Central memory CD8-positive, alpha-beta T cell (primary cell): ENCODE results near the gene AKAP7.

Experiments used
- ATAC-seq: fragments of 150-1000 bp; cut with Tn5 transposase; replicated peaks from 2 replicates; pipeline ENCODE4 v1.10.0; 2022; ENCODE audit warnings: mild to moderate bottlenecking, moderate FRiP score, moderate number of reproducible peaks; ENCODE audit not compliant: poor library complexity, severe bottlenecking; ENCODE audit errors: extremely low read depth
- DNase-seq, 2 donors: peaks; one replicate each; pipeline ENCODE4 v3.0.0; 2021; ENCODE audit warnings: low spot score in 2 of 2
- H3K27ac Mint-ChIP-seq: one replicate; pipeline ENCODE4 v1.8.0; 2022; ENCODE audit warnings: low read depth, mild to moderate bottlenecking, moderate library complexity, mixed read lengths
- H3K27me3 Mint-ChIP-seq: one replicate; pipeline ENCODE4 v1.8.0; 2022; ENCODE audit warnings: mixed read lengths
- H3K36me3 Mint-ChIP-seq: one replicate; pipeline ENCODE4 v1.8.0; 2022; ENCODE audit warnings: mild to moderate bottlenecking, moderate library complexity, mixed read lengths; ENCODE audit not compliant: insufficient read depth
- H3K4me1 Mint-ChIP-seq: one replicate; pipeline ENCODE4 v1.8.0; 2022; ENCODE audit warnings: mixed read lengths
- H3K4me3 Mint-ChIP-seq: one replicate; pipeline ENCODE4 v1.8.0; 2022; ENCODE audit warnings: mild to moderate bottlenecking, moderate library complexity, mixed read lengths
- H3K9me3 Mint-ChIP-seq: one replicate; pipeline ENCODE4 v1.8.0; 2022; ENCODE audit warnings: mixed read lengths

AKAP7 gene

DNA sequence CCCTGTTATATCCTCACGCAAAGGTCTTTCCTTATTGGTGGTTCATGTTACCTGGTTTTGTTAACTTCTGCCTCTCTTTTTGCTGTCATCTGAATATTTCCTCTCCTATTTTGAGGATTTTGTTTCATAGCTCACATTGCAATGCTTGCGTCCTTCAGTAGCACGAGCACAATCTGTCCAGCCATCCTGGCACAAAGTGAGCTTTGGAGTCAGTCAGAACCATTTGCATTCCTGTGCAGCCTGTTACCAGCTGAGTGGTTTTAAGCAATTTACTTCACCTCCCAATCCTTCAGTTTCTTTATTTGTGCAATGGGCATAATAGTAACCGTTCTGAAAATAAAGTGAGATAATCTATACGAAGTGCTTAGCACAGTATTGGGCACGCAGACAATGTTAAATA lies 42.7 kb downstream of the AKAP7 start:
- Mint-ChIP-seq H3K27me3 (no peaks in the 10 kb centered on the region), H3K4me1 (peaks cover 3% of the 10 kb centered on the region), H3K4me3 (no peak overlapping the region), H3K36me3 (peaks cover 3% of the 10 kb centered on the region), H3K27ac (no peak overlapping the region), H3K9me3 (no peaks in the 10 kb centered on the region)
- DNase-seq (no peak), ATAC-seq (no peak)

DNA sequence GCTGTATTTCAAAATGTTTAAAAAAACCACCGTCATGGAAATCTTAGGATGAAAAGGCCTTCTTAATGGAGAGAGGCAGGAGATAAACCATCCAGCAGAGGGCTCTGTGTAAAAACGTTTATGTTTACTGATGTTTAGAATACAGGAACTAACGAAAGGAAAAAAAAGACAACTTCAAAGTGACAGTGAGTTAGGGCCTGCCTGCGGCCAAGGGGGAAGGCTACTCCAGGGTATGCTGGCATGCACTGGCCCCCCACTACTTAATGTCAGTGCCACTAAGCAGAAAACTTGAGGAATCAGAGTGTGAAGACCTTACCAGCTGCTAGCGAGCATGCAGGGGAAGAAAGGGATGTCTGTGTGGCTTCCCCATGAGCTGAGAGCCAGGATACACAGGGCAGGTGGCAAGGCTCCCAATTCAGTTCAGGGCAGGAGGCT lies 47.7 kb downstream of the AKAP7 start:
- no peak for DNase-seq
- no peaks in the 10 kb centered on the region for H3K27me3 Mint-ChIP-seq
- peak overlapping the region; percentile 84 for H3K27ac Mint-ChIP-seq
- H3K4me1 Mint-ChIP-seq: peaks cover 12% of the 10 kb centered on the region
- no peaks in the 10 kb centered on the region for H3K9me3 Mint-ChIP-seq
- H3K4me3 Mint-ChIP-seq: peak overlapping the region; percentile 22
- ATAC-seq: no peak
- H3K36me3 Mint-ChIP-seq: peaks cover 7% of the 10 kb centered on the region

DNA sequence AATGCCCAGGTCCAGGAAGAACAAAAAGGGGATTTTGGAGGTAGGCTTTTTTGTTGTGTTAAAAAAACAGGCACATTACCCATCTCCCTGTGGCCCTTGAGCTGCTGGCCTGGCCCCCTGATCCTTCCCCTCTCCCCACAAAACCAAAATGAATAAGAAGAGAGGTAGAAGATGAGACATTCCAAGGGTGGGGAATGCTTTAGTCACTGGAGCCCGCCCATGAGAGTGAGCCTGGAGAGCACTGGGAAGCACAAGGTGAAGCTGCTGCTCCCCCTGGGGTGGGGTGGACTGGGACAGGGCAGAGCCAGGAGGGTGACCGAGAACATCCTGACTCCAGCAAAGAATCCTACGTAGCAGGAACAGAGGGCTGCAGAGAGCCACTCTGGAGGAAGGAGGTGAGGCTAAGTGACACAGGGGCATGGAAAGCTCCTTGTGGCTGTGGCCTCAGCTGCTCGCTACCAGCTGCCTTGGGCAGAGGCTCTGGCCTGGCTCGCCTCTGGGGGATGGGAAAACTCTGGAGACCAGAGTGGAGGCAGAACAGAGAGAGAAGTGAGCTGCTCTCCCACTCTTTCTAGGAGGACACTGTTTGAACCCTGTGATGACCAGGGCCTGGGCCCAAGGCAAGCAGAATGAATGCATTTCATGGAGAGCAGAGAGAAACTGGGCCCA lies 48.3 kb downstream of the AKAP7 start:
- no peak for ATAC-seq
- H3K36me3 Mint-ChIP-seq: peaks cover 7% of the 10 kb centered on the region
- H3K27me3 Mint-ChIP-seq: no peaks in the 10 kb centered on the region
- H3K4me1 Mint-ChIP-seq: peaks cover 12% of the 10 kb centered on the region
- peak overlapping the region; percentile 84 for H3K27ac Mint-ChIP-seq
- no peaks in the 10 kb centered on the region for H3K9me3 Mint-ChIP-seq
- DNase-seq: no peak
- peak overlapping the region; percentile 22 for H3K4me3 Mint-ChIP-seq

DNA sequence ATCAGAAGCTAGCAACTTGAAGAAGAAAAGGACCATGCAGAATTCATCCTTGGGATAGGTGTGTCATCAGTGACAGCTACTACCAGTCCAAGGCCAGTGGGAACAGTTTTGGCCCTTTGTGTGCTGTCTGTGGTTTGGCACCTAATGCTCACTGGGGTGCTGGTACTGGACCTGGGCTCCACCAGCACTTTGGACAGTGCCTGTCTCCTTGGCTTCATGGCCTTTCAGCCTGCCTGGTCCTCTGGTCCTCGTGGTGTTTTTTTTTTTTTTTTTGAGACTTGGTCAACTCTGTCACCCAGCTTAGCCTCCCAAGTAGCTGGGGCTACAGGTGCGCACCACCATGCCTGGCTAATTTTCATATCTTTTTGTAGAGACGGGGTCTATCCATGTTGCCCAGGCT lies 56.3 kb downstream of the AKAP7 start:
- Mint-ChIP-seq H3K4me1 (no peaks in the 10 kb centered on the region), H3K27ac (no peak overlapping the region)

DNA sequence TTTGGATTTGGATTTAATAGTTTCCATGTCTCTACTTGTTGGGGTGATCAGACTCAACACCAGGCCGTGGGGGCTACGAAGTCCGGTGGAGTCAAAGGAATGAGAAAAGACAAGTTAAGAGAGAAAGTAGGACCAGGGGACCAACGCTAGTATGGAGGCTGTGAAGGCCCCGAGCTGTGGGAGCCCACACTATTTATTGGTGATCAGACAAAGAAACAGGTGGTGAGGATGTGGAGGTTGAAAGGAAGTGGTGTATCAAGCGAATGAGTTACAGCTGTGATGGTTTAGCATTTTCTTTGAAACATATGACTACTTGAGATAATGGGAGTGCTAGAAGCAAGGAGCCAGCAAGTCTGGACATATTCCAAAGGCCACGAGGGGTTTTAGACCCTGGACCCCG lies 62.4 kb downstream of the AKAP7 start:
- DNase-seq: no peak
- Mint-ChIP-seq H3K4me3 (peak overlapping the region; percentile 26), H3K4me1 (peaks cover 40% of the 10 kb centered on the region), H3K27me3 (no peaks in the 10 kb centered on the region), H3K36me3 (peaks cover 8% of the 10 kb centered on the region), H3K9me3 (peaks cover 12% of the 10 kb centered on the region), H3K27ac (peak overlapping the region; percentile 76)
- no peak for ATAC-seq

More for the DNA sequence above, 56.3 kb downstream of the AKAP7 start:
- peaks cover 19% of the 10 kb centered on the region for H3K9me3 Mint-ChIP-seq
- no peaks in the 10 kb centered on the region for H3K27me3 Mint-ChIP-seq
- no peak for DNase-seq
- no peak overlapping the region for H3K4me3 Mint-ChIP-seq
- peaks cover 2% of the 10 kb centered on the region for H3K36me3 Mint-ChIP-seq
- no peak for ATAC-seq

DNA sequence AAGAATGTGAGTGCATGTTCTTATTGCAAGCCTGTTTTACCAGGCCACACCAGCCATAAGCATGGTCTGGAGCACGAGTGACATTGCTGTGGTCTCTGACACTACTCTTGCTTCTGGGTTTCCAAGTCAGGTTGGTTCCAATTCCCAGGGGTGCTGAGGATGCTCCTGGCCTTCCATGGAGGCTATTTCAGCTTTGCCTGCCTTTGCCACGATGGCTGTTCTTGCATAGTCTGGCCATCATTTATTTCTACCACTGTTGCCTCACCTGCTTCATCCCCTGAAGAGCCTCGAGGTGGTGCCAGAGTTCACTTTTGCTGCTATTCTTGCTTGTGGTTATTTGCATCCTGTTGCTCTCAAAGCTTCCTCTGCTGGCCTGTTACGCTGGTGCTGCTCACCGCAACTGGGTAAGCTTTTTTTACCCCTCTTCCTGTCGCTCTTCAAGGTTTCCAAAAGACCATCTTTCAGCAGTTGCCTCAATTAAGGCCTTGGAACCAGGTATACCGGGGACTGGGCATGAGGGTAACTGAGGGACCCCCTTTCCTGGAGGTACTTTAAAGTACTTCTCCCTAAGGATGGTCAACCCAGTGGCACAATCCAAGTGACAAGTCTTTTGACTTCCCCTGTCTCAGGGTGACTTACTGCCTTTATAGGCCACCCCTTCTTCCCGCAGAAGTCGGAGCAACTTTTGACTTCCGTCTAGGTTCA lies 64.5 kb downstream of the AKAP7 start:
- Mint-ChIP-seq H3K36me3 (peaks cover 8% of the 10 kb centered on the region), H3K4me1 (peaks cover 52% of the 10 kb centered on the region), H3K4me3 (peak overlapping the region; percentile 73), H3K27me3 (no peaks in the 10 kb centered on the region), H3K27ac (peak overlapping the region; percentile 87), H3K9me3 (no peaks in the 10 kb centered on the region)
- peak; percentile 46 to 74 for DNase-seq
- ATAC-seq: peak; percentile 97

DNA sequence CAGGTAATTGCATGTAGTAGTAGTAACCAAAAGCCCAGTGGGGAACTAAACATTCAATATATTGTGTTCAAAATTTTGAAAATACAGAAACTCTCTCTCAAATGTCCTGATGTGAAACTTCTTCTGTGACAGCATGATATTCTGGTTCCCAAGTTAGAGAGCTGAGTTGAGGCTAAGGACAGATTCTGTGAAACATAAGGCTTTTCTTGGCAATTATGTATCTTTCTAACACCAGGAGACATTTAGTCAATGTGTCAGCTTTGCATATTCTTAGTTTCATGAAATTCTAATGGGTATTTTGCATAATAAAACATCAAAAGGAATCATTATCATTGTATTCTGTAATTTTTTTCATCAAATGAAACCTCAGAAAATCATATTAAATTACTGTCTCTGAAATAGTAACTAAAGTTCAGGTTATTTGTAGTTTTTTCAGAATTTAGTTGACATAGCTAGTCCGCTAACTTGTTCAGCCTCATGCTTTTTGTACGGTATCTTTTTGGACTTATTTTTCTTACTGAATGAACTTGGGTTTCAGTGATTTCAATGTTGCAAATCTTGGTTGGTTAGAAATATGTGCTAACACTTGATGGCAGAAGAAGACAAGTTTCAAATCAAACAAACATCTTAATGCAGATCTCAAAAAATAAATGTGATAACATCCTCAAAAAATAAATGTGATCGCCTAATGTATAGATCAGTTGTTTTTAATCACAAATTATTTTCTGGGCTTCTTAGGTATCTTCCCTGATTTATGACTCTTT lies 70.4 kb downstream of the AKAP7 start:
- no peak for ATAC-seq
- DNase-seq: no peak
- H3K36me3 Mint-ChIP-seq: no peaks in the 10 kb centered on the region
- no peaks in the 10 kb centered on the region for H3K27me3 Mint-ChIP-seq
- H3K9me3 Mint-ChIP-seq: no peaks in the 10 kb centered on the region
- H3K27ac Mint-ChIP-seq: peak overlapping the region; percentile 2
- peaks cover 49% of the 10 kb centered on the region for H3K4me1 Mint-ChIP-seq
- no peak overlapping the region for H3K4me3 Mint-ChIP-seq

DNA sequence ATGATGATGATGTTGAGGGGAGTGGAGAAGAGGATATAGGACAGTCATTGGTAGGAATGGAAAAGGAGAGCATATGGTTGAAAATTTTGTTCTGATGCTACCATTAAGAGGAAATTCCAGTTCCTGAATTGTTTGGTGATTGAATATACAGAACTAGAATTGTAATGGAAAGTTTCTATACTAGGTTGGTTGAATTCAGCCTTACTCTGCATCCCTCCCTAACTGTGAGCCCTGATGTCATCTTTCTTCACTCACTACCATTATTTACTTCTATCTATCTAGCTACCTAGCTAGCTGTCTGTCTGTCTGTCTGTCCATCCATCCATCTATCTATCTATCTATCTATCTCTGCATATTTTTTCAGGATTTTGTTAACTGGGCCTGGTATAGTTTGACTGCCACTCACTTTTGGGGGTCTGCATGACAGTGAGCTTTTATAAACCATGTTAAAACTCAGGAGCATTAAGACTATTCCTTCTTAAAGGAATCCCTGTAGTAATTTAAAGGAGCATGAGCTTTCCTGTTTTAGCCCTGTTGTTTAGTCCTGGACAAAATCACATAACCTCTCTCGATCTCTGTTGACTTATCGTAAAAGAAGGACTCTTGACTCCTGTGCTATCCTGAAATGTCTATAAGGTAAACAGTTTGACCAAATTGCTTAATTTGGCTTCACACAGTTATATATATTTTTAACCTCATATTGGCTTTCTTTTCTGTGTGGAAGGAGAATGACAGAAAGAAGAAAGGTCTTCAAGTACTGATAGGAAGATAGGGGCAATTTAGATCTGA lies 71.4 kb downstream of the AKAP7 start:
- no peaks in the 10 kb centered on the region for H3K9me3 Mint-ChIP-seq
- no peaks in the 10 kb centered on the region for H3K27me3 Mint-ChIP-seq
- ATAC-seq (no peak), DNase-seq (no peak)
- H3K36me3 Mint-ChIP-seq: no peaks in the 10 kb centered on the region
- peaks cover 47% of the 10 kb centered on the region for H3K4me1 Mint-ChIP-seq
- peak overlapping the region; percentile 2 for H3K27ac Mint-ChIP-seq
- H3K4me3 Mint-ChIP-seq: no peak overlapping the region

DNA sequence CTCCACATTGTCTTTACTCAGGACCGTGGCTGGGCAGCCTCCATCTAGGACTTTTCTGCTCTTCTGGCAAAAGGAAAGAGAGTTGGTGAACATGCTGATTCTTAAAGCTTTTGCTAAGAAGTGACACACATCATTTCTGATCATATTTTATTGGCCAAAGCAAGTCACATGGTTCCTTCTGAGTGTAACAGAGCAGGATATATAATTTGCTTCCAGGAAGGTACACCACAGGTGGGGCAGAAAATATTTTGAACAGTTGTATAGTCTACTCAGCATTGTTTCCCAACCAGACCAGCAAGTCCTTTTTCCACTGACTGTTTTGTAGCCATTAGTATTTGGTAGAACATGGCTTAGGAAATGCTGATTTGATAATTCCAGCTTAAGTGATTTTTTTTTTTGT lies 73.5 kb downstream of the AKAP7 start:
- no peaks in the 10 kb centered on the region for H3K36me3 Mint-ChIP-seq
- H3K4me1 Mint-ChIP-seq: peaks cover 54% of the 10 kb centered on the region
- no peak for DNase-seq

DNA sequence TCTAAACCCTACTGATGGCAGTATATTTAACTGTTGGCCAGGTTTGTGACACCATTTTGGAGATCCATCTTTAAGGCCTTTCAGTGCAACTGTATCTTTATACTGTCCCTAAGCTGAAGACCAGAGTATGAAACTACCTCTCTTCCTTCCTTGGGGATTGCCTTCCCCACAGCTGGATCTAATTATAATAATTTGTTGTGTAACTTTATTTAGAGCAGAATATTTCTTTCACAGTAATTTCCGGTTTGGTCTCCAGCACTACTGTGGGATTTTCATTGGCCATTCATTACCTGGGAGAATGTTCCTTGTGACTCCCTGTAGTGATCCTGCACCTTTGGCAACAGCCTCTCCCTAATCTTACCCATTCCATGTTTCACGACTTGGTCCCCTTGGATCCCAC lies 75.2 kb downstream of the AKAP7 start:
- no peak overlapping the region for H3K4me3 Mint-ChIP-seq
- no peak overlapping the region for H3K27ac Mint-ChIP-seq

More for the DNA sequence above, 73.5 kb downstream of the AKAP7 start:
- Mint-ChIP-seq H3K27me3 (no peaks in the 10 kb centered on the region), H3K9me3 (no peaks in the 10 kb centered on the region), H3K4me3 (no peak overlapping the region), H3K27ac (no peak overlapping the region)
- ATAC-seq: no peak

DNA sequence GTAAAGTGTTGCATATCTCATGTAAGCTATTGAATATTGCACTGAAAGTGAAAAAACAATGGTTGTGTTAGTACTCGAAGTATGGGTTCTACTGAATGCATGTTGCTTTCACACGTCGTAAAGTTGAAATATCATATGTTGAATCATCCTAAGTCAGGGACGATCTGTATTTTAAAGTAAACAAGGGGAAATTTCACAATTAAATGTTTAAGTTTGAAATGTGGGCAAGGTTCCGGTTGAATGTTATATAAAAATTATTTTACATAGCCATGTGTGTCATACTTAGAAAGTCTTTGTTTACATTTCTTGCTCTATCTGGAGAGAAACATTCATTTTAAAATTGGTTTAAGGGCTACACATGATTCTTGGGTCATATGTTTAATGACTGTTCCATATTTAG lies 76.8 kb downstream of the AKAP7 start:
- DNase-seq (no peak), ATAC-seq (no peak)
- Mint-ChIP-seq H3K27me3 (no peaks in the 10 kb centered on the region), H3K36me3 (no peaks in the 10 kb centered on the region), H3K27ac (no peak overlapping the region), H3K9me3 (no peaks in the 10 kb centered on the region), H3K4me1 (peaks cover 44% of the 10 kb centered on the region), H3K4me3 (no peak overlapping the region)

More for the DNA sequence above, 75.2 kb downstream of the AKAP7 start:
- Mint-ChIP-seq H3K9me3 (no peaks in the 10 kb centered on the region), H3K27me3 (no peaks in the 10 kb centered on the region), H3K36me3 (no peaks in the 10 kb centered on the region), H3K4me1 (peaks cover 58% of the 10 kb centered on the region)
- DNase-seq (no peak), ATAC-seq (no peak)

DNA sequence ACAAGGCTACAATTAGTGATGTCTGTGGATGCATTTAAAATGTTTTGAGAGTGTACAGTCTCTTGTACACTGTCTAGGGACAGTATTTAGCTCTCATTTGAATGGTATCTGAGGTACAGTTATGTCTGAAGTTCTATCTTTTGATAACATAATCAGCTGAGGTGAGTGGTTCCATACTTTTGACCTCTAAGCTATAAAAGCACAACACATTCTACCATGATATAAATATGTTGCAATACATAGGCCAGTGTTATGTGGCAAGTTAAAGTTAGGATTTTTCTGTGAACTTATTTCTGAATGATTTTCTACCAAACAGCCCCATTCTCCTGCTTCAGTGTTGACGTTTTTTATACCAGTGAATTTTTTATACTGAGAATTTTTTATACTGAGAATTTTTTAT lies 77.6 kb downstream of the AKAP7 start:
- Mint-ChIP-seq H3K4me3 (no peak overlapping the region), H3K36me3 (no peaks in the 10 kb centered on the region), H3K9me3 (no peaks in the 10 kb centered on the region), H3K4me1 (peaks cover 39% of the 10 kb centered on the region), H3K27ac (no peak overlapping the region), H3K27me3 (no peaks in the 10 kb centered on the region)
- DNase-seq: no peak
- no peak for ATAC-seq
